ENCODE measurements around the gene NCEH1. TPM values are rescaled to one million over a fixed set of nuclear protein-coding genes. Genes with fewer than 3 reads are reported as not detected.

NCEH1 gene
- total RNA-seq, 6 experiments from 2014 or later = 42.1 to 82.6 (median 76.3) TPM

GRCh38 chr3:172592898-172593669 is 117.8 kb downstream of the NCEH1 start:
- H3K9me3 Mint-ChIP-seq = no peaks in the 10 kb centered on the region
- no peaks in the 10 kb centered on the region for H3K36me3 Mint-ChIP-seq (ENCODE audit: low read depth)
- H3K4me3 Mint-ChIP-seq = no peak overlapping the region
- DNase-seq = no peak
- H3K27ac Mint-ChIP-seq = no peak overlapping the region
- H3K4me1 Mint-ChIP-seq (ENCODE audit: low read depth) = no peaks in the 10 kb centered on the region
- no peak for TF ChIP-seq CTCF (IDR thresholded peaks at IDR 0.05)
- H3K27me3 Mint-ChIP-seq (ENCODE audit: insufficient read depth) = peaks cover 3% of the 10 kb centered on the region

GRCh38 chr3:172591876-172592771 is 118.7 kb downstream of the NCEH1 start:
- Mint-ChIP-seq H3K36me3 (ENCODE audit: low read depth) (no peaks in the 10 kb centered on the region), H3K4me1 (ENCODE audit: low read depth) (no peaks in the 10 kb centered on the region), H3K27ac (no peak overlapping the region), H3K9me3 (no peaks in the 10 kb centered on the region), H3K4me3 (no peak overlapping the region), H3K27me3 (ENCODE audit: insufficient read depth) (peaks cover 4% of the 10 kb centered on the region)
- TF ChIP-seq CTCF (IDR thresholded peaks at IDR 0.05) = no peak
- no peak for DNase-seq

DNA sequence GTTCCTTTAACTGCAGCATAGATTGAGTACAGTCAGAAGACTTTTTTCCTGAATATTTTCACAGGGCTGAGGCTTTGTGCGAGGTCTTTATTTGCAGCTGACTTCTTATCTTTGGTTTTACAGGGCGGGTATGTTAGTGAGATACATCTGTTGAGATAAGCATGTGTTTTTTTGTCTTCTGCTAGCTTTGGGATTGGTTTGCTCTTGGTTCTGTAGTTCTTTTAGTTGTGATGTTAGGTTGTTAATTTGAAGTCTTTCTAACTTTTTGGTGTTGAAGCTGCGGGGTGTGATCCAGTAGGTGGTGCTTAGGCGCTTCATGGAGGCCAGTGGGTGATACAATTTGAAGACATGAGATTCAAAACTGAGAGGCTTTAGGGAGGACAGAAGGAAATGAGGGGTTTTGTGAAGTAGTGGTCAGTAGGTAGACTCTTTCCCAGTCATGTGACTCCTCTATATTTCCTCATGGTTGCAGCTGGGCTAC is 119.7 kb downstream of the NCEH1 start:
- H3K9me3 Mint-ChIP-seq = no peaks in the 10 kb centered on the region

DNA sequence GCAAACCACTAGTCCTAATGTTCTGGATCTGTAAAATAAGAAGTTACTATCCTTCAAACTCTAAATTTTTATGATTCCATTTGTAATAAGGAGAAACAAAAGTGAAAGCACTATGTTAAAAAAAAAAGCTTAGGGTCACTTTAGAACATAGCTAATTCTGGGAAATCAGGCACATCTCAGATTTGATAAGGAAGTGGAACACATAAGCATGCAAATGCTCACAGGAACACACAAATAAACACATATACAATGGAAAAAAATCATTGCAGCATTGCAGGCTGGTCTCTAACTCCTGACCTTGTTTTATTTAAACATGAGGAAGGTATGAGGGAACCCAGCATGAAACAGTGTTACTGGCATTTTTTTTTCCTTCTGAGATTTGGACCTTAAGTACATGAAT is 124.4 kb downstream of the NCEH1 start:
- TF ChIP-seq CTCF (IDR thresholded peaks at IDR 0.05) = no peak
- no peak for DNase-seq
- Mint-ChIP-seq H3K4me1 (ENCODE audit: low read depth) (no peaks in the 10 kb centered on the region), H3K36me3 (ENCODE audit: low read depth) (no peaks in the 10 kb centered on the region), H3K27me3 (ENCODE audit: insufficient read depth) (peaks cover 3% of the 10 kb centered on the region), H3K9me3 (no peaks in the 10 kb centered on the region), H3K4me3 (no peak overlapping the region), H3K27ac (no peak overlapping the region)

More for the DNA sequence above, 119.7 kb downstream of the NCEH1 start:
- no peak for DNase-seq
- no peak for TF ChIP-seq CTCF (IDR thresholded peaks at IDR 0.05)
- peaks cover 4% of the 10 kb centered on the region for H3K27me3 Mint-ChIP-seq (ENCODE audit: insufficient read depth)
- no peaks in the 10 kb centered on the region for H3K4me1 Mint-ChIP-seq (ENCODE audit: low read depth)
- no peak overlapping the region for H3K27ac Mint-ChIP-seq
- H3K36me3 Mint-ChIP-seq (ENCODE audit: low read depth) = no peaks in the 10 kb centered on the region
- H3K4me3 Mint-ChIP-seq = no peak overlapping the region

GRCh38 chr3:172585954-172586353 is 124.9 kb downstream of the NCEH1 start:
- Mint-ChIP-seq H3K36me3 (ENCODE audit: low read depth) (no peaks in the 10 kb centered on the region), H3K4me3 (no peak overlapping the region), H3K4me1 (ENCODE audit: low read depth) (no peaks in the 10 kb centered on the region), H3K9me3 (no peaks in the 10 kb centered on the region), H3K27me3 (ENCODE audit: insufficient read depth) (peaks cover 2% of the 10 kb centered on the region), H3K27ac (no peak overlapping the region)
- no peak for TF ChIP-seq CTCF (IDR thresholded peaks at IDR 0.05)
- no peak for DNase-seq
